ENCODE results near the gene SLC22A23.

The SLC22A23 gene

DNA sequence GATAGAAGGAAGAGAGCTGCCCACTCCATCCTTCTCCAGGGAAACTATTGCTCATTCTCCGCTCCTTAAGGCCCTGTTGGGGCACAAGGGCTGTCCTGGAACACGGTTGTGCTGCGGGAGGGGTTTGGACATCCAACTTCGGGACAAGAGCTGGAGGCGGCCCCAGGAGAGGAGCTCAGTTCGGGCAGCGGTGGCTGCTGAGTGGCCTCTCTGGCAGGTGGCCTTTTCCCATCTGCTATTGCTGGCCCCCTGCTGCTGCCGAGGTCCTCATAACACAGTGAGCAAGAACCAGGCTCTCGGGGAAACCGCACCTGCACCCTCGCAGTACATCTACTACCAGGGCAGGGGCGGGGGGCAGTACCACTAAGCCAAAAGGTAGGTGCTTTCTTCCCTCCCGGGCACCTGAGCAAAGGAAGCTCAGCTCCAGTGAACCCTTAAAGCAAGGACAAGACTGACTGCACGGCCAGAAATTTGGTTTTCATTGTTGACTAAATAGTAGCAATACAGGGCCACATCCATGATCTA, 134.4 kb downstream of the SLC22A23 start:
- H3K27ac ChIP-seq = no peak overlapping the region
- peaks cover 9% of the 10 kb centered on the region for H3K27me3 ChIP-seq
- no peaks in the 10 kb centered on the region for H3K4me1 ChIP-seq (ENCODE audit: control insufficient read depth in 1 of 2, insufficient read depth in 1 of 2, low read depth in 1 of 2, low read length in 1 of 2)
- no peaks in the 10 kb centered on the region for H3K9me3 ChIP-seq
- no peaks in the 10 kb centered on the region for H3K36me3 ChIP-seq
- TF ChIP-seq, protein P1, sequence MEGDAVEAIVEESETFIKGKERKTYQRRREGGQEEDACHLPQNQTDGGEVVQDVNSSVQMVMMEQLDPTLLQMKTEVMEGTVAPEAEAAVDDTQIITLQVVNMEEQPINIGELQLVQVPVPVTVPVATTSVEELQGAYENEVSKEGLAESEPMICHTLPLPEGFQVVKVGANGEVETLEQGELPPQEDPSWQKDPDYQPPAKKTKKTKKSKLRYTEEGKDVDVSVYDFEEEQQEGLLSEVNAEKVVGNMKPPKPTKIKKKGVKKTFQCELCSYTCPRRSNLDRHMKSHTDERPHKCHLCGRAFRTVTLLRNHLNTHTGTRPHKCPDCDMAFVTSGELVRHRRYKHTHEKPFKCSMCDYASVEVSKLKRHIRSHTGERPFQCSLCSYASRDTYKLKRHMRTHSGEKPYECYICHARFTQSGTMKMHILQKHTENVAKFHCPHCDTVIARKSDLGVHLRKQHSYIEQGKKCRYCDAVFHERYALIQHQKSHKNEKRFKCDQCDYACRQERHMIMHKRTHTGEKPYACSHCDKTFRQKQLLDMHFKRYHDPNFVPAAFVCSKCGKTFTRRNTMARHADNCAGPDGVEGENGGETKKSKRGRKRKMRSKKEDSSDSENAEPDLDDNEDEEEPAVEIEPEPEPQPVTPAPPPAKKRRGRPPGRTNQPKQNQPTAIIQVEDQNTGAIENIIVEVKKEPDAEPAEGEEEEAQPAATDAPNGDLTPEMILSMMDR (IDR thresholded peaks at IDR 0.05) = no peak
- no peak overlapping the region for H3K4me3 ChIP-seq (ENCODE audit: low read depth in 1 of 2, low read length in 1 of 2)

DNA sequence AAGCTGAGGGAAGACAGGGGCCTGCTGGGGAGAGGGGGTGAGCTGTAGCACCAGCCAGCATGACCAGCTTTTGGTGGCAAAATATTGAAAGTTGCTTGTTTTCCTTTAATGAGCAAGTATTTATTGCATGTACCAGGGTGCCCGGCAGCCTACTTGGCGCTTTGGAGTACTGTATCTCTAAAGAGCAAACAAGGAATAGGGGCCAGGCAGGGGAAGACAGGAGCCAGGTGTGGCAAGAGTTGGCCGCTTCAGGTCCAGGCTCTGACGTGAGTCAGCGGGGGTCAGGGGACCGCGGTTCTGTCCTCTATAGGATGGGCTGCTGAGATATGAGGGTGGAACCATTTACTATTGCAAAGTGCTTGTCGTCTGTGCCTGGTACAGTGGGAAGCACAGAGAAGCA, 135.0 kb downstream of the SLC22A23 start:
- Histone ChIP-seq H3K36me3 (no peaks in the 10 kb centered on the region), H3K9me3 (no peaks in the 10 kb centered on the region), H3K27me3 (peaks cover 9% of the 10 kb centered on the region), H3K4me1 (ENCODE audit: control insufficient read depth in 1 of 2, insufficient read depth in 1 of 2, low read depth in 1 of 2, low read length in 1 of 2) (no peaks in the 10 kb centered on the region), H3K4me3 (ENCODE audit: low read depth in 1 of 2, low read length in 1 of 2) (no peak overlapping the region), H3K27ac (no peak overlapping the region)
- TF ChIP-seq, protein P1 (IDR thresholded peaks at IDR 0.05) = no peak

DNA sequence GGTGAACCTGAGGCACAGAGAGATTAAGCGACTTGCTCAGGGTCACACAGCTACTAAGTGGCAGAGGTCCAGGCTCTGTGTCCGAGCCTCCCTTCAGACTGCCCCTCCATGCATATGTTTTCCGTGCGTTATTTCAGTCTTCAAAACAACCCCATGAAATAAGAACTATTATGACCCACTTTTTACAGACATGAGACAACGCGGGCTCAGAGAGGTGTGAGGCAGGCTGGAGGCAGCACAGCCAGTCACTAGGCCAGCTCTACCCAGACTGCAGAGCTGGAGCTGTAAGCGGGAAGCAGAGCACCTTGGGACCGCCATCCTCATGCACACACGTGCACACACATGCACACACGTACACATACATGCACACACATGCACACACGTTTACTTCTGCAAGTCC, 135.8 kb downstream of the SLC22A23 start:
- H3K27ac ChIP-seq = no peak overlapping the region
- no peaks in the 10 kb centered on the region for H3K4me1 ChIP-seq (ENCODE audit: control insufficient read depth in 1 of 2, insufficient read depth in 1 of 2, low read depth in 1 of 2, low read length in 1 of 2)
- H3K9me3 ChIP-seq = no peaks in the 10 kb centered on the region
- peaks cover 8% of the 10 kb centered on the region for H3K27me3 ChIP-seq
- TF ChIP-seq, protein P1 (IDR thresholded peaks at IDR 0.05) = no peak
- no peak overlapping the region for H3K4me3 ChIP-seq (ENCODE audit: low read depth in 1 of 2, low read length in 1 of 2)
- H3K36me3 ChIP-seq = no peaks in the 10 kb centered on the region

DNA sequence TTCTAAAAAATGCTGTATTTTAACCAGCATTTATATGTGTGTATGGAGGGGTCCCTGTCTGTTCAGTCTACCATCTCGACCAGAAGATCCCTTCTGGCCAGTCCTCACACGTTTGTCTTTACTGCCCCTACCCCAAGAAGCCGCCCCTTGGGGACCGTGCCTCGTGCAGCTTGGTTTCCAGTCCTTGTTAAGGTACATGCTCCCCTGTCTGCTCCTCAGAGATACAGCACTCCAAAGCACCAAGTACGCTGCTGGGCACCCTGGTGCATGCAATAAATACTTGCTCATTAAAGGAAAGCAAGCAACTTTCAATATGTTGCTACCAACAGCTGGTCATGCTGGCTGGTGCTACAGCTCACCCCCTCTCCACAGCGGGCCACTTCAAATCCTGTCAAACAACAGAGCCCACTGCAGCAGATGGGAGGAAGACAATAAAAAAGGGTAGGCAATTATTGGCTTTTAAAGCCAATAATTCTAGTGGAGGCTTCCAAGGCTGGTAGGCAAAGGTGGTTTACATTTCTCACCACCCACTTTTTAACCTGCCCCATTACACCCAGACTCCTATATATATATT, 136.5 kb downstream of the SLC22A23 start:
- Histone ChIP-seq H3K36me3 (no peaks in the 10 kb centered on the region), H3K4me3 (ENCODE audit: low read depth in 1 of 2, low read length in 1 of 2) (no peak overlapping the region), H3K4me1 (ENCODE audit: control insufficient read depth in 1 of 2, insufficient read depth in 1 of 2, low read depth in 1 of 2, low read length in 1 of 2) (no peaks in the 10 kb centered on the region), H3K27ac (no peak overlapping the region), H3K27me3 (peaks cover 6% of the 10 kb centered on the region), H3K9me3 (no peaks in the 10 kb centered on the region)
- TF ChIP-seq, protein P1 (IDR thresholded peaks at IDR 0.05) = no peak

DNA sequence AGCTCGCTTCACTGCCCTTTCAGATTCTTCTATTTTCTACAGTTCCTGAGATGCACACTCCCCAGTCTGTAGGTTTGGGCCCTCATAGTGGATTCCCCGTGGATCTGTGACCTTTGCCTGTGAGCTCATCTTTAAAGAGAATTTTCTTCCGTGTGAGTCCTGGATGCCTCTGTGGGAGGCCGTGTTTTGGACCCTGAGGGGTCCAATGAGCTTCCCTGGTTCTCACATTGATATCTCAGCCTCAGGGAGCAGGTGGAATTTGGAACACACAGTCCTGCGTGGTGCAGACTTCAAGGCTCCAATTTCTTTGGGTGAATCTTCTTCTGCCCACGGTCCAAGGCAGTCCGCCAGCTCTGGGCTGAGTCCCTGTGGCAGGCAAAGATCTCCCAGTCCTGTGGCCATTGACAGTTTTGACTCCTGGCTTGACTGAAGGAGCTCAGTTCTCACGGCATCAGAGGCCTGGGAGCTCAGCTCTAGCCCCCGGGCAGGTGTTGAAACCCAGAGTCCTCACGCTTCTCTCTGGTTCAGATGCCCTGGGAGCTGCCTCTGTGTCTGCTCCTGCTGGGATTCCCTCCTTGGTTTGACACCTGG, 137.1 kb downstream of the SLC22A23 start:
- Histone ChIP-seq H3K4me1 (ENCODE audit: control insufficient read depth in 1 of 2, insufficient read depth in 1 of 2, low read depth in 1 of 2, low read length in 1 of 2) (no peaks in the 10 kb centered on the region), H3K4me3 (ENCODE audit: low read depth in 1 of 2, low read length in 1 of 2) (no peak overlapping the region), H3K36me3 (no peaks in the 10 kb centered on the region), H3K27me3 (no peaks in the 10 kb centered on the region), H3K27ac (no peak overlapping the region), H3K9me3 (no peaks in the 10 kb centered on the region)
- TF ChIP-seq, protein P1 (IDR thresholded peaks at IDR 0.05) = no peak

Data from neutrophil (primary cell).